Endothelial cell of umbilical vein (primary cell): Measurements from ENCODE around the gene GORASP1. TPM values are rescaled to one million over a fixed set of nuclear protein-coding genes. Genes with fewer than 3 reads are reported as not detected.

Source experiments
- BruUV-seq: library from RNA; stranded (reverse); fragments of 400-500 nt; replicated peaks from 2 replicates; lab custom pipeline; 2021; lab: Mats Ljungman, UMichigan
- CTCF ChIA-PET: fragments of 300-600, 350-600 bp; sonication (Branson Sonifier 250); formaldehyde crosslinking; loops from one replicate; lab custom pipeline; 2021; ENCODE audit warnings: antibody characterized with exemption, inconsistent platforms; lab: Charles Lee
- POLR2A ChIA-PET: fragments of 300-600, 350-600 bp; sonication (Branson Sonifier 250); formaldehyde crosslinking; loops from one replicate; lab custom pipeline; 2021; ENCODE audit warnings: antibody characterized with exemption, inconsistent platforms; lab: Charles Lee
- DNase-seq: peaks from one replicate; pipeline ENCODE4 v3.0.0-alpha.2; 2011; ENCODE audit warnings: low read depth, low spot score
- FAIRE-seq: peaks from 2 replicates; lab custom pipeline; 2011; peaks lifted over from hg19 to GRCh38; lab: Jason Lieb, UNC
- H2AFZ ChIP-seq: 2 replicates; pipeline ENCODE4 v1.6.0; 2012; ENCODE audit warnings: low read depth, low read length, control low read depth, inconsistent platforms
- H3K27ac ChIP-seq: 2 replicates; pipeline ENCODE4 v1.5.1; 2011; ENCODE audit warnings: low read depth, mild to moderate bottlenecking, control low read depth, low read length, moderate library complexity; ENCODE audit not compliant: insufficient read depth
- H3K27me3 ChIP-seq, 2 experiments: 2 replicates each; pipeline versions ENCODE4 v1.6.0 to v1.6.1; 2011; ENCODE audit warnings: low read length in 2 of 2, mixed read lengths in 1 of 2; ENCODE audit not compliant: control insufficient read depth in 2 of 2, insufficient read depth in 2 of 2
- H3K36me3 ChIP-seq, 2 experiments: 2 replicates in 1 of 2; 3 replicates in 1 of 2; pipeline ENCODE4 v1.5.1; 2011; ENCODE audit warnings: low read length in 2 of 2, mild to moderate bottlenecking in 1 of 2, moderate library complexity in 1 of 2; ENCODE audit not compliant: control insufficient read depth in 2 of 2, insufficient read depth in 2 of 2; ENCODE audit errors: extremely low read depth in 1 of 2
- H3K4me1 ChIP-seq: 3 replicates; pipeline ENCODE4 v1.5.1; 2011; ENCODE audit warnings: mild to moderate bottlenecking, low read length; ENCODE audit not compliant: control insufficient read depth, insufficient read depth; ENCODE audit errors: extremely low read depth
- H3K4me2 ChIP-seq: 2 replicates; pipeline ENCODE4 v1.6.1; 2011; ENCODE audit warnings: low read length, control low read depth, mixed read lengths; ENCODE audit not compliant: insufficient read depth
- H3K4me3 ChIP-seq, 3 experiments: fragments of 200-600 bp in 1 of 3; sonication (generic), shearing (Covaris generic) in 1 of 3; replicated peaks in 1 of 3; 2 replicates each; pipeline ENCODE4 v1.5.1; 2011 to 2016; ENCODE audit warnings: control low read depth in 3 of 3, low read length in 3 of 3, mild to moderate bottlenecking in 2 of 3, inconsistent platforms in 1 of 3, low read depth in 1 of 3, moderate library complexity in 1 of 3; ENCODE audit not compliant: insufficient read depth in 1 of 3
- H3K79me2 ChIP-seq: 2 replicates; pipeline ENCODE4 v1.6.0; 2012; ENCODE audit warnings: low read length, inconsistent platforms; ENCODE audit not compliant: control insufficient read depth, insufficient read depth
- H3K9ac ChIP-seq: replicated peaks from 2 replicates; pipeline ENCODE3; 2011; ENCODE audit warnings: low read length, control low read depth; ENCODE audit not compliant: insufficient read depth; ENCODE audit errors: extremely low read depth
- H3K9me1 ChIP-seq: replicated peaks from 3 replicates; pipeline ENCODE4 v1.6.0; 2011; ENCODE audit warnings: mild to moderate bottlenecking, low read length; ENCODE audit not compliant: control insufficient read depth, insufficient read depth; ENCODE audit errors: extremely low read depth
- H3K9me3 ChIP-seq: replicated peaks from 2 replicates; pipeline ENCODE4 v1.5.1; 2012; ENCODE audit warnings: low read length, inconsistent platforms; ENCODE audit not compliant: control insufficient read depth, insufficient read depth
- H4K20me1 ChIP-seq: replicated peaks from 2 replicates; pipeline ENCODE3; 2011; ENCODE audit warnings: mild to moderate bottlenecking, low read length; ENCODE audit not compliant: control insufficient read depth, insufficient read depth; ENCODE audit errors: extremely low read depth
- EZH2 ChIP-seq: IDR thresholded peaks from 2 replicates; pipeline ENCODE4 v1.6.1; 2012; ENCODE audit warnings: borderline replicate concordance, low read depth, mild to moderate bottlenecking, moderate library complexity, low read length, inconsistent platforms; ENCODE audit not compliant: severe bottlenecking
- FOS ChIP-seq: IDR thresholded peaks from 2 replicates; pipeline ENCODE4 v1.6.1; 2011; ENCODE audit warnings: mild to moderate bottlenecking, low read length, moderate library complexity, borderline replicate concordance; ENCODE audit not compliant: insufficient read depth
- GATA2 ChIP-seq: IDR thresholded peaks from 2 replicates; pipeline ENCODE4 v1.7.0; 2011; ENCODE audit warnings: low read depth, mild to moderate bottlenecking, moderate library complexity, mixed read lengths, low read length; ENCODE audit not compliant: insufficient read length, insufficient read depth
- JUN ChIP-seq: IDR thresholded peaks from 2 replicates; pipeline ENCODE4 v1.6.1; 2011; ENCODE audit warnings: borderline replicate concordance, low read depth; ENCODE audit not compliant: insufficient read length, insufficient read depth
- MYC ChIP-seq: IDR thresholded peaks from one replicate; pipeline ENCODE4 v1.6.1; 2011; ENCODE audit warnings: mild to moderate bottlenecking, low read depth, low read length
- POLR2A ChIP-seq: IDR thresholded peaks from 2 replicates; pipeline ENCODE4 v1.6.1; 2012; ENCODE audit warnings: low read depth, mild to moderate bottlenecking, control low read depth, low read length
- POLR2AphosphoS5 ChIP-seq: IDR thresholded peaks from 2 replicates; pipeline ENCODE4 v1.6.1; 2012; ENCODE audit warnings: low read depth, mild to moderate bottlenecking, control low read depth, low read length, moderate library complexity; ENCODE audit not compliant: insufficient read depth
- dilution Hi-C: fragments of 300-500 bp; cut with MboI; formaldehyde crosslinking; loops from one replicate; pipeline ENCODE4 v1.15.0; 2019; ENCODE audit warnings: low sequenced_read_pairs; ENCODE audit not compliant: extremely low pct_ligation_motif_present
- intact Hi-C: fragments of 100-400 bp; cut with micrococcal nuclease; formaldehyde crosslinking; loops from one replicate; pipeline ENCODE4 v1.10.0; 2022
- polyA plus RNA-seq, 4 experiments: library from polyadenylated mRNA; depleted of rRNA in 3 of 4; stranded (reverse) in 3 of 4; unstranded in 1 of 4; fragments of >200 nt; gene quantifications; 2 replicates each; pipeline versions ENCODE4 v1.2.1 to v1.2.3, GENCODE V29; 2011 to 2012; ENCODE audit warnings: missing spikeins in 1 of 4
- total RNA-seq: library from RNA; stranded (reverse); gene quantifications from 2 replicates; pipeline ENCODE4 v1.2.3, GENCODE V29; 2021
- TF ChIP-seq, protein P1 (sequence below): IDR thresholded peaks from 2 replicates; pipeline ENCODE4 v1.6.1; 2011; ENCODE audit not compliant: insufficient read depth, insufficient read length
- TF ChIP-seq, protein P2 (sequence below), 2 donors: IDR thresholded peaks; 1 replicate in 1 of 2; 2 replicates in 1 of 2; pipeline ENCODE4 v1.5.1; 2011; ENCODE audit warnings: low read length in 2 of 2, mild to moderate bottlenecking in 2 of 2, moderate library complexity in 2 of 2, control low read depth in 1 of 2, inconsistent platforms in 1 of 2, low read depth in 1 of 2; ENCODE audit not compliant: insufficient read depth in 1 of 2; ENCODE audit errors: extremely low read depth in 1 of 2

GORASP1 gene
- total and polyA plus RNA-seq, 2 donors (not counting 3 experiments of a cell fraction or from before 2014, with no cell fraction given): 62.5 to 68.0 TPM

DNA sequence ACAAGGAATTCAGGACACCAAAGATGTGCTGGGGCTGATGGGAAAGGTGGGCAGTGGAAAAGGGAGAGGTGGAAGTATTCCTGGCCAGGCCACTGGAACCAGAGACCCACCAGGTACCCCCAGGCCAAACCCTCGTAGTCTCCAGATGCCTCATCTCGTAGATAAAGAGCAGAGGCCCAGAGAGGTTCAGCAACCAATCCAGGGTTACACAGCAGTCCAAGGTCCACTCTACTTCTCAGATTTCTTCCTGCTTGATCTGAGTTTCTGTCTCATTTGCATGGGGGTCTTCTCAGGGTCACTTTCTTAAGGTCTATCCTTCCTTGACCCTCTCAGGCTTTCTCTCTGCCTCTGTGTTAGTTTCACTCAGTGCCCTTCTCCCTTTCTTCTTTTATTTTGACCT, 5.1 kb upstream of the GORASP1 start:
- no peak for FAIRE-seq
- Histone ChIP-seq H3K4me2 (no peak overlapping the region), H3K9me3 (no peaks in the 10 kb centered on the region), H2AFZ (no peak overlapping the region), H3K27ac (no peak overlapping the region), H3K9me1 (no peaks in the 10 kb centered on the region), H3K36me3 (no peaks in the 10 kb centered on the region), H3K4me3 (no peak overlapping the region), H3K79me2 (no peaks in the 10 kb centered on the region), H3K9ac (no peak overlapping the region), H4K20me1 (no peaks in the 10 kb centered on the region), H3K4me1 (peaks cover 2% of the 10 kb centered on the region), H3K27me3 (no peaks in the 10 kb centered on the region)
- DNase-seq: no peak
- TF ChIP-seq, protein P1, sequence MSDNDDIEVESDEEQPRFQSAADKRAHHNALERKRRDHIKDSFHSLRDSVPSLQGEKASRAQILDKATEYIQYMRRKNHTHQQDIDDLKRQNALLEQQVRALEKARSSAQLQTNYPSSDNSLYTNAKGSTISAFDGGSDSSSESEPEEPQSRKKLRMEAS: no peak
- no peak for TF ChIP-seq MYC
- TF ChIP-seq JUN: no peak
- no peak for TF ChIP-seq GATA2
- no peak for TF ChIP-seq EZH2
- no peak for TF ChIP-seq POLR2A
- TF ChIP-seq FOS: no peak
- TF ChIP-seq POLR2AphosphoS5: no peak
- TF ChIP-seq, protein P2, sequence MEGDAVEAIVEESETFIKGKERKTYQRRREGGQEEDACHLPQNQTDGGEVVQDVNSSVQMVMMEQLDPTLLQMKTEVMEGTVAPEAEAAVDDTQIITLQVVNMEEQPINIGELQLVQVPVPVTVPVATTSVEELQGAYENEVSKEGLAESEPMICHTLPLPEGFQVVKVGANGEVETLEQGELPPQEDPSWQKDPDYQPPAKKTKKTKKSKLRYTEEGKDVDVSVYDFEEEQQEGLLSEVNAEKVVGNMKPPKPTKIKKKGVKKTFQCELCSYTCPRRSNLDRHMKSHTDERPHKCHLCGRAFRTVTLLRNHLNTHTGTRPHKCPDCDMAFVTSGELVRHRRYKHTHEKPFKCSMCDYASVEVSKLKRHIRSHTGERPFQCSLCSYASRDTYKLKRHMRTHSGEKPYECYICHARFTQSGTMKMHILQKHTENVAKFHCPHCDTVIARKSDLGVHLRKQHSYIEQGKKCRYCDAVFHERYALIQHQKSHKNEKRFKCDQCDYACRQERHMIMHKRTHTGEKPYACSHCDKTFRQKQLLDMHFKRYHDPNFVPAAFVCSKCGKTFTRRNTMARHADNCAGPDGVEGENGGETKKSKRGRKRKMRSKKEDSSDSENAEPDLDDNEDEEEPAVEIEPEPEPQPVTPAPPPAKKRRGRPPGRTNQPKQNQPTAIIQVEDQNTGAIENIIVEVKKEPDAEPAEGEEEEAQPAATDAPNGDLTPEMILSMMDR (IDR thresholded peaks at IDR 0.05; ENCODE audit: extremely low read depth in 1 of 2, insufficient read depth in 1 of 2, low read depth in 1 of 2, low read length in 2 of 2): no peak
- intact Hi-C loops: no loop called here
- dilution Hi-C loops: no loop called here
- ChIA-PET POLR2A (no interaction called here), CTCF (no interaction called here)
- no TSS peak for BruUV-seq
